HG02588 (cell line): Measurements from ENCODE around the gene CEP131.

Experiments used
- ATAC-seq: cut with Tn5 transposase; IDR thresholded peaks from one replicate; pipeline ENCODE4 v1.9.1; 2021; ENCODE audit warnings: mild to moderate bottlenecking, moderate library complexity; ENCODE audit not compliant: unreplicated experiment

CEP131 gene

GRCh38 chr17:81189670-81190530 is 32.9 kb downstream of the CEP131 start:
- no peak for ATAC-seq

GRCh38 chr17:81189016-81189415 is 33.7 kb downstream of the CEP131 start:
- no peak for ATAC-seq

GRCh38 chr17:81188491-81188840 is 34.3 kb downstream of the CEP131 start:
- ATAC-seq: no peak

GRCh38 chr17:81187586-81188490 is 34.9 kb downstream of the CEP131 start:
- ATAC-seq: no peak

GRCh38 chr17:81187120-81187519 is 35.6 kb downstream of the CEP131 start:
- ATAC-seq: no peak

- no peak for ATAC-seq
Measured at GRCh38 chr17:81186203-81186602, 36.6 kb downstream of the CEP131 start.

DNA sequence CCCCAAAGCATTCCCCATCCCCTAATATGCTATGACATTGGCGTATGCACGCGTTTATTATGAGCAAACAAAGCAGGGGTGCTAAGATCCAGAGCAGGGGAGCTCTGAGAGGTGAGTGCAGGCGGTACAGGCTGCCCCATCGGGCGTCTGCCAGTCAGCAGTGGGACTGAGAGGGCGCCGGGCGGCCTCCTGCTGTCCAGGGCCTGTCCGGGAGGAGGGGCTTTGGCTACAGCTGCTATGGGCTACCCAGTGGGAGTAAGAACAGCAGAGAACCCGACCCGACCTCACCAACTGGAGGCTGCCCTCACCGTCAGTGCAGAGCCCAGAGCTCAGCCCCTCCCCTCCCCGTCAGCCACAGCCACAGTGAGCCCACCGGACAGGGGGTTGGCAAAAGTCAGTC is 38.2 kb downstream of the CEP131 start:
- no peak for ATAC-seq

DNA sequence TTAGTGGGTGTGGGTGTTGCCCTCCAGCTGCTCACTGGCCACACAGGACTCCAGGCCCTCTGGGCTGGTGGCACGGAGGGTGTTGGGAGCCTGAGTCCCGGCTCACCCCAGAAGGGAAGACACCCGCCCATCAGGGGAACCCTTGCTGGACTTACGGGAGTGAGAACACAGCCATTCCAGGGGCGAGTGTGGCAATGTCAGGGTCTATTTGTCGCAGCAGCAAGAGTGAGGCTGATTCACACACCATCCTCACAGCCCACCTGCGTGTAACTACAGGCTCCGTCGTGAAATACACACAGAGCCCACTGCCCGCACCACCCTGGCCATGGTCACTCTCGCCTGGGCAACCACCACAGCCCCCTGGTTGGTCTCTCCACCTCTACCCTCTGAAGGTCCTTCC is 39.0 kb downstream of the CEP131 start:
- no peak for ATAC-seq

DNA sequence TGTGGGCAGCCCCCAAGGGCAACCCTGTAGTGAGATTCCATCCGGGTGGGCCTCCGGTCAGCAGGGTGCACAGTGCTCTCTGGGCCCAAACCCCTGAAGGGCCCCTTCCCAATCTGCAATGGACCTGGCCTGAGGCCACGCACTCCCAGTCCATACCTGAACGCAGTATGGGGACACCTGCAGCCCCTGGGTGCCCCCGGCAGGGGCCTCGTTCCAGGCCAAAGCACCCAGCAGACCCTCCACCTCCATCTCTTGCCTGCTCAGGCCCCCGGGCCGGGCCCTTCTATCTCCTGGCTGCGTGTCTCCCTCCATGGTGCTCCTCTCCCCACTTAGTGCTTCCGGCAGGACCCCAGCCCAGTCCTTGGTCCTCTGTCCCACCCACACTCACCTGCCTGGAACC is 39.4 kb downstream of the CEP131 start:
- no peak for ATAC-seq

DNA sequence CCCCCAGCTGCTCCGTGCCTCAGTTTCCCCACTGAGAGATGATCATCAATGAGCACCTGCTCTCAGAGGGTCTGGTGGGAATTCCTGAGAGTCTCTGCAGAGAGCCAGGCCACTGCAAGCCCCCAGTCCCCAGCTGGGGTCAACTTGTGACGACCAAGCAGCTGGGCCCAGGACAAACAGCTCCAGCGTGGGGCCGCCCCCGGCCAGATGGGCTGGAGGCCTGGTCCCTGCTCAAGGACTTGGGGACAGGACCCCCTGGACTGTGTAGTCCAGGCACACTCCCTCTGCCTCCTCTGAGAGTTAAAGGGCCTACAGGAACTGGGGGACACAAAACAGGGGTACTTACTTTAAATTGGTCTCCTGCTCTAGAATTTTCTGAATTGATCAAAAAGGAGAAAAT is 40.2 kb downstream of the CEP131 start:
- ATAC-seq: no peak

GRCh38 chr17:81181811-81182185 is 41.0 kb downstream of the CEP131 start:
- no peak for ATAC-seq

GRCh38 chr17:81180836-81181810 is 41.6 kb downstream of the CEP131 start:
- ATAC-seq: no peak

- no peak for ATAC-seq
Measured at GRCh38 chr17:81179861-81180260, 42.9 kb downstream of the CEP131 start.

GRCh38 chr17:81179220-81179619 is 43.5 kb downstream of the CEP131 start:
- ATAC-seq: no peak

DNA sequence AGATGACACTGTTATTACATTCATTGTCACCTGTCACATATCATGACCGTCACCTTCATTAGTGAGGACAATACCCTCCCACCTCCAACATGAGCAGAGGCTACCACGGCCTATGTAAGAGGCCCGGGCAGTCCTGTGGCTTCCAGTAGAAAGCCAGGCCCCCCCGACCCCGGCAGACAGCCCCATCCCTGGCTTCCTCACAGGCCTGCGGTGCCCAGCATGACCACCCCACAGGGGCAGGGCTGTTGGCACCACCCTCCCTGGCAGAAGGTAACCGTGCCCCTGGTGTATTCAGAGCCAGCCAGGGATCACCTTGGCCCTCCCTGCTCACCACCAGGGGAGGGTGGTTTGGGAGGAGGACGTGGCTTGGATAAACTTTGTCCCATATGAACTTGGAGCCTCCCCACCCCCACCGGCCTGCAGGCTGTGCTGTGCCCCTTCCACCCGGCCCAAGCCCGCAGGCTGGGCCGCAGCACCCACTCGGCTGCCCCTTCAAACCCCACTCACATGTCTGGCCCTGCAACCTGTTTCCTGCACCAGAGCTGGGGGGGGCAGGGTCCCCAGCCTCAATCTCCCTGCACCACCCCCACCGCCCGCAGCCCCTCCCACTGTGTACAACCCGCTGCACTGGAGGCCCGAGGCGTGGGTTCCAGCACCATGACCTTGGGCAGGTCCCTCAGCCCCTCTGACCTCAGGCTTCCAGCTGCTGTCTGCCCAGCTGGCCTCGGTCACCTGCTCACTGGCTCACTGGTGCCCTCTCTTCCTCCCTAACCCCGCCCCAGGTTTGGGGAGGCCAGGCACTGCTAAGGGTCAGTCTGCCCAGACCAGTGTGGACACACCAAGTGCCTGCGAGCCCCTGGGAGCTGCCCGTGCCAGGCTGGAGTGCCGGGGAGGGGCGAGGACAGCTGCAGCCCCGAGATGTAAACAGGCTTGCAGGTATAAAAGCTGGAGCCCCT is 44.4 kb downstream of the CEP131 start:
- no peak for ATAC-seq

DNA sequence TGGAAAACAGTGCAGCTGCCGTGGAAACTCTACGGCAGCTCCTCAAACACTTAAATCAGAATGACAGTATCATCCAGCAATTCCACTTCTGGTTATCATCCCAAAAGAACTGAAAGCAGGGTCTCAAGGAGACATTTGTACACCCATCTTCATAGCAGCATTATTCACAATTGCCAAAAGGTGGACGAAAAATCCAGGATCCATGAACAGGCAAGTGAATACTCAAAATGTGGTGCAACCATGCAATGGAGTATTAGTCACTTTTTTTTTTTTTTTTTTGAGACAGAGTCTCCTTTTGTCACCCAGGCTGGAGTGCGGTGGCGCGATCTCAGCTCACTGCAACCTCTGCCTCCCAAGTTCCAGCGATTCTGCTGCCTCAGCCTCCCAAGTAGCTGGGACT is 46.1 kb downstream of the CEP131 start:
- ATAC-seq: no peak

- no peak for ATAC-seq
Measured at GRCh38 chr17:81173762-81174155, 49.0 kb downstream of the CEP131 start.

- no peak for ATAC-seq
Measured at GRCh38 chr17:81173052-81173761, 49.6 kb downstream of the CEP131 start.

DNA sequence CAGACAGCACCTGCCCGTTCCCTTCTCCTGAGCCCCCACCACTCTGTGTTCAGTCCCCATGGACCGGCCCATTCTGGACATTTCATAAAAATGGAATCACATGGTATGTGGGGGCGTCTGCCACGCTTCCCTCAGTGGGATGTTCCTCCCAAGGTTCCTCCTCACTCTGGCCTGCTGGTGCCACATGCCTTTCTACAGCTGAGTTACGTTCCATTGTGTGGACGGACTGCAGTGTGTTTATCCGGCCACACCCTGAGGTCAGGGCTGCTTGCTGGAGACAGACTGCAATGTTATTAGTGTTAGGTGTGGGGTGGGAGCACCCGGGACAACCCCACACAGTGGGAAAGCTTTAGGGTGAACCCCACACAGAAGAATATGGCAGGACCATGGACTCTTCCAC is 50.8 kb downstream of the CEP131 start:
- ATAC-seq: no peak
